K562 (cell line): ENCODE results near the gene RTP5. TPM values are rescaled to one million over a fixed set of nuclear protein-coding genes. Genes with fewer than 3 reads are reported as not detected.

Experiments used
- CBX3 ChIP-seq, 2 experiments: IDR thresholded peaks; 1 replicate in 1 of 2; 2 replicates in 1 of 2; pipeline ENCODE4 v1.6.1; 2012; ENCODE audit warnings: inconsistent platforms in 2 of 2, low read length in 2 of 2, borderline replicate concordance in 1 of 2, control low read depth in 1 of 2
- HDAC1 ChIP-seq, 2 experiments: fragments of 450-650 bp; IDR thresholded peaks; 2 replicates each; pipeline ENCODE4 v1.6.1; 2016 to 2017; ENCODE audit warnings: inconsistent platforms in 1 of 2, mild to moderate bottlenecking in 1 of 2, moderate library complexity in 1 of 2
- HDAC3 ChIP-seq: fragments of 450-650 bp; IDR thresholded peaks from 2 replicates; pipeline ENCODE4 v1.6.1; 2018; ENCODE audit warnings: borderline replicate concordance, mild to moderate bottlenecking, moderate library complexity; ENCODE audit not compliant: partially characterized antibody
- KLF10 ChIP-seq: fragments of 250-450 bp; sonication (Bioruptor Pico); IDR thresholded peaks from 2 replicates; pipeline ENCODE4 v1.6.1; 2021; ENCODE audit warnings: matching md5 sums
- MCM3 ChIP-seq: fragments of 450-650 bp; IDR thresholded peaks from 2 replicates; pipeline ENCODE4 v1.6.1; 2016
- SRF ChIP-seq, 2 experiments: fragments of 250-450, 450-650 bp in 1 of 2; sonication (Bioruptor Pico) in 1 of 2; sonication (generic) in 1 of 2; formaldehyde crosslinking; IDR thresholded peaks; 2 replicates each; pipeline versions ENCODE4 v1.5.0 to v1.5.1; 2020 to 2022; ENCODE audit warnings: mild to moderate bottlenecking in 1 of 2, missing genetic modification reagents in 1 of 2
- SRSF7 ChIP-seq: fragments of 200-400 bp; formaldehyde crosslinking; optimal IDR thresholded peaks from 2 replicates; pipeline ENCODE3; 2017; ENCODE audit warnings: mild to moderate bottlenecking, low read depth, low read length
- WHSC1 ChIP-seq: IDR thresholded peaks from one replicate; pipeline ENCODE4 v1.6.1; 2012; ENCODE audit warnings: low read length, control low read depth, inconsistent platforms
- ZFP36 ChIP-seq: fragments of 150-350 bp; IDR thresholded peaks from 2 replicates; pipeline ENCODE4 v1.6.1; 2018; ENCODE audit warnings: low read length, low read depth; ENCODE audit not compliant: partially characterized antibody
- ZNF175 ChIP-seq: fragments of 200-800 bp; sonication (Bioruptor generic); IDR thresholded peaks from 2 replicates; pipeline ENCODE4 v1.6.1; 2016; ENCODE audit warnings: low read depth, mild to moderate bottlenecking, missing genetic modification characterization, missing compliant biosample characterization
- ZNF318 ChIP-seq, 2 experiments: fragments of 450-650 bp; IDR thresholded peaks; 2 replicates each; pipeline ENCODE4 v1.6.1; 2016; ENCODE audit warnings: mild to moderate bottlenecking in 2 of 2, borderline replicate concordance in 1 of 2, low read depth in 1 of 2, moderate library complexity in 1 of 2
- ZNF696 ChIP-seq: fragments of 250-450 bp; sonication (Bioruptor Pico); conservative IDR thresholded peaks from 2 replicates; pipeline ENCODE4 v1.4.0; 2020; ENCODE audit warnings: mild to moderate bottlenecking, moderate library complexity
- ZNF707 ChIP-seq: fragments of 250-450 bp; sonication (Bioruptor Pico); conservative IDR thresholded peaks from 2 replicates; pipeline ENCODE4 v1.8.0; 2022; ENCODE audit warnings: inconsistent platforms, mild to moderate bottlenecking, moderate library complexity
- ZNF77 ChIP-seq: fragments of 250-450 bp; sonication (Bioruptor Pico); IDR thresholded peaks from 2 replicates; pipeline ENCODE4 v1.5.0; 2020
- ZNF785 ChIP-seq: fragments of 250-450 bp; sonication (Bioruptor Pico); IDR thresholded peaks from 2 replicates; pipeline ENCODE4 v1.4.0; 2020; ENCODE audit warnings: mild to moderate bottlenecking
- ZNF79 ChIP-seq: fragments of 250-450 bp; sonication (Bioruptor Pico); IDR thresholded peaks from 2 replicates; pipeline ENCODE4 v1.4.0; 2020; ENCODE audit warnings: low read depth, mild to moderate bottlenecking, moderate library complexity
- polyA plus RNA-seq, 8 experiments: library from polyadenylated mRNA; depleted of rRNA in 4 of 8; stranded (reverse) in 5 of 8; unstranded in 3 of 8; fragments of >200 nt; fragmentation: Nextera tagmentation in 2 of 8; fragmentation: Illumina TruSeq in 1 of 8; extraction: Ambion mirVana in 2 of 8; extraction: Trizol in 1 of 8; gene quantifications; 2 replicates each; pipeline versions ENCODE4 v1.2.1 to v1.2.3, GENCODE V29; 2011 to 2014; ENCODE audit warnings: inconsistent platforms in 1 of 8, missing spikeins in 1 of 8
- total RNA-seq, 7 experiments: library from RNA; depleted of rRNA in 6 of 7; stranded (reverse); fragments of >200 nt in 6 of 7; fragmentation: Illumina TruSeq in 2 of 7; extraction: Trizol in 2 of 7; gene quantifications; 2 replicates each; pipeline versions ENCODE4 v1.2.1 to v1.2.3, GENCODE V29; 2011 to 2021; ENCODE audit warnings: low replicate concordance in 1 of 7
- TF ChIP-seq, protein P1 (sequence below): IDR thresholded peaks from 3 replicates; pipeline ENCODE4 v1.6.1; 2011; ENCODE audit warnings: borderline replicate concordance, mild to moderate bottlenecking, moderate library complexity; ENCODE audit not compliant: insufficient read length; ENCODE audit errors: extremely low read depth

The RTP5 gene
- total and polyA plus RNA-seq, 9 of the 15 experiments (the other 6 are each of a cell fraction or from before 2014, with no cell fraction given) = not detected

DNA sequence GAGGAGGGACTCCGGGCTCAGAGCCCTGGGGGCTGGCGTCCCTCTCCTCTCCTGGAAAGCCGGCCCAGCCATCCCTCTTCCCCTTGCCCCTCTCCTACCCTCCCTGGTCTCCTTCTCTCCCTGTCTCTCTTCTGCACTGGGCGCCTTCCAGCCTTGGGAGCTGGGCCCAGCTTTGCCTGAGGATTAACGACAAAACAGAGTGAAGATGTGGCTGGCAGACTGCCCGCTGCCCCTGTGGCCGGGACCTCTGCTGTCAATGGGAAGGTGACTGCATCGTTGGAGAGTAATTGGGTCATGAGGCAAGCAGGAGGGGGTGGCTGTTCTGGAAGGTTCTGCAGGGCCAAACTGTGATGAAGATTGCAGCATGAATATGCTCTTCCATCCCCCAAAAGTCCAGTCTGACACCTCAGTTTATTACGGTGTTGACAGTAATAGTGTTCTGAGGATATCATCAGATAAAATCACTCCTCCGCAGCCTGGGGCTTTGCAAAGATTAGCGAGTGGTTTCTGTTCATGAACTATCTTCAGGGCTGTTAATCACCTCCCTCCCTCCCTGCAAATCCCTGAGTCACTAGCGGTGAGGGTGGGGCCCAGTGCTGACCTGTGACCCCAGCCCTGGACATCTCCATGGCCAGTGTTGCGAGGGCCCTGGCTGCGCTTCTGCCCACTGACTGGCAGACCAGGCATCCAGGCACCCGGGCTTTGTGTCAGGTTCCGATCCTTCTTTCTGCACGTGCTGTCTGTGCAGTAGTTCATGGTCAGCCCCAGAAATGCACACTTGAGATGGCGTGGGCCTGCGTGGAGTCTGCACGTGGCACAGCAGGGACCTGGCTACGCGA, 23.0 kb downstream of the RTP5 start (continued):
- TF ChIP-seq, protein P1, sequence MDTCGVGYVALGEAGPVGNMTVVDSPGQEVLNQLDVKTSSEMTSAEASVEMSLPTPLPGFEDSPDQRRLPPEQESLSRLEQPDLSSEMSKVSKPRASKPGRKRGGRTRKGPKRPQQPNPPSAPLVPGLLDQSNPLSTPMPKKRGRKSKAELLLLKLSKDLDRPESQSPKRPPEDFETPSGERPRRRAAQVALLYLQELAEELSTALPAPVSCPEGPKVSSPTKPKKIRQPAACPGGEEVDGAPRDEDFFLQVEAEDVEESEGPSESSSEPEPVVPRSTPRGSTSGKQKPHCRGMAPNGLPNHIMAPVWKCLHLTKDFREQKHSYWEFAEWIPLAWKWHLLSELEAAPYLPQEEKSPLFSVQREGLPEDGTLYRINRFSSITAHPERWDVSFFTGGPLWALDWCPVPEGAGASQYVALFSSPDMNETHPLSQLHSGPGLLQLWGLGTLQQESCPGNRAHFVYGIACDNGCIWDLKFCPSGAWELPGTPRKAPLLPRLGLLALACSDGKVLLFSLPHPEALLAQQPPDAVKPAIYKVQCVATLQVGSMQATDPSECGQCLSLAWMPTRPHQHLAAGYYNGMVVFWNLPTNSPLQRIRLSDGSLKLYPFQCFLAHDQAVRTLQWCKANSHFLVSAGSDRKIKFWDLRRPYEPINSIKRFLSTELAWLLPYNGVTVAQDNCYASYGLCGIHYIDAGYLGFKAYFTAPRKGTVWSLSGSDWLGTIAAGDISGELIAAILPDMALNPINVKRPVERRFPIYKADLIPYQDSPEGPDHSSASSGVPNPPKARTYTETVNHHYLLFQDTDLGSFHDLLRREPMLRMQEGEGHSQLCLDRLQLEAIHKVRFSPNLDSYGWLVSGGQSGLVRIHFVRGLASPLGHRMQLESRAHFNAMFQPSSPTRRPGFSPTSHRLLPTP = no peak
- TF ChIP-seq ZNF707 (CRISPR knock-in tag) (no peak), ZFP36 (no peak), ZNF318 (IDR thresholded peaks at IDR 0.05; ENCODE audit: borderline replicate concordance in 1 of 2, low read depth in 1 of 2) (no peak), ZNF175 (CRISPR knock-in tag) (no peak), ZNF79 (no peak), HDAC1 (IDR thresholded peaks at IDR 0.05) (peak in 1 of 2 experiments; percentile 81; a peak in 2 of 4 replicates), ZNF77 (no peak), SRF (CRISPR knock-in tag; IDR thresholded peaks at IDR 0.05) (no peak), WHSC1 (no peak), ZNF696 (CRISPR knock-in tag) (no peak), SRSF7 (no peak), MCM3 (no peak), CBX3 (IDR thresholded peaks at IDR 0.05; ENCODE audit: borderline replicate concordance in 1 of 2, low read length in 2 of 2) (no peak), HDAC3 (peak; percentile 74), KLF10 (no peak), ZNF785 (CRISPR knock-in tag) (no peak)
